PFSK-1 (cell line): Measurements from ENCODE around the gene CASD1.

Experiments
- FOXP2 ChIP-seq: optimal IDR thresholded peaks from 2 replicates; pipeline ENCODE3; 2011; ENCODE audit warnings: borderline replicate concordance, control low read depth, inconsistent platforms; ENCODE audit not compliant: insufficient read depth; ENCODE audit errors: extremely low read length, extremely low read depth
- POLR2AphosphoS5 ChIP-seq: IDR thresholded peaks from 2 replicates; pipeline ENCODE4 v1.6.1; 2012; ENCODE audit warnings: low read depth, mild to moderate bottlenecking, control low read depth, low read length, moderate library complexity
- SIN3A ChIP-seq: IDR thresholded peaks from 2 replicates; pipeline ENCODE4 v1.6.1; 2012; ENCODE audit warnings: mild to moderate bottlenecking, low read length, moderate library complexity, borderline replicate concordance; ENCODE audit not compliant: insufficient read depth
- TAF1 ChIP-seq: IDR thresholded peaks from 2 replicates; pipeline ENCODE4 v1.6.1; 2012; ENCODE audit warnings: low read length, control low read depth, borderline replicate concordance; ENCODE audit not compliant: insufficient read depth
- TF ChIP-seq, protein P1 (sequence below), 2 experiments: IDR thresholded peaks; 2 replicates each; pipeline versions ENCODE4 v1.6.1 to v1.8.0; 2011 to 2012; ENCODE audit warnings: low read depth in 2 of 2, low read length in 2 of 2, control low read depth in 1 of 2, inconsistent platforms in 1 of 2, mild to moderate bottlenecking in 1 of 2, moderate library complexity in 1 of 2; ENCODE audit not compliant: insufficient read depth in 1 of 2

Gene CASD1

DNA sequence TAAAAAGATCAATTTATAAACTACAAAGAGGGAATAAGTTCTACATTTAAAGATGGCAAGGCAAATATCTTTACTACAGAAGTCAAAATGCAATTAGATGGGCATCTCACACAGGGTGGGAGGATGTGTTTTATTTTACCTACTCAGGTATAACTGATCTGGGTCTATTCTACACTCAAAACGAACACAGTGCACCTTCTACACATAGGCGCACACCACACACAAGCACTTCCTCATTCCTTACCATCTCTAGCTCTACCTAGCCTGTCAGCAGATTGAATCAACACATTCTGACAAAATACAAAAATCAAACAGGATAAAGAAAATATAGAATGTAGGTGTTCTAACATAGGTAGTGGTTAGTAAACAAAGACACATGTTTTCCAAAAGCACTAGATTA is 81.6 kb downstream of the CASD1 start:
- TF ChIP-seq FOXP2 (no peak), SIN3A (no peak)

DNA sequence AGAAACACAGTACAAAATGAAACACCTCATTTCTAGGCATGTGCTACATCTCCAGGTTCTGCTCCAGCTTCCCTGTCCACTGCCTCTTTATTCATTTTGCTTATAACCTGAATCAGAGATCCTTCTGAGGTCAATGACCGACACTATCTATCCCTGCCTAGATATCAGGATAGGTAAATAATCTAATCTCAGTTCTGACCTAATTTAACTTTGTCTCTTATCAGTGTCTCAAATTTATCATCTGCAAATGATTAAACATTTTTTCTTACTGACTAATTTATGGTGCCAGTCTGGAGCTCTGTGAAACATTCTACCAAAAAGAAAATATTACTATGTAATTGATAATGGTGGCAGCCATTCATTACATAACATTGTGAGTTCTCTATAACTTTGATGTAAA is 85.3 kb downstream of the CASD1 start:
- TF ChIP-seq SIN3A (no peak), FOXP2 (no peak), TAF1 (no peak), POLR2AphosphoS5 (no peak)
- TF ChIP-seq, protein P1, sequence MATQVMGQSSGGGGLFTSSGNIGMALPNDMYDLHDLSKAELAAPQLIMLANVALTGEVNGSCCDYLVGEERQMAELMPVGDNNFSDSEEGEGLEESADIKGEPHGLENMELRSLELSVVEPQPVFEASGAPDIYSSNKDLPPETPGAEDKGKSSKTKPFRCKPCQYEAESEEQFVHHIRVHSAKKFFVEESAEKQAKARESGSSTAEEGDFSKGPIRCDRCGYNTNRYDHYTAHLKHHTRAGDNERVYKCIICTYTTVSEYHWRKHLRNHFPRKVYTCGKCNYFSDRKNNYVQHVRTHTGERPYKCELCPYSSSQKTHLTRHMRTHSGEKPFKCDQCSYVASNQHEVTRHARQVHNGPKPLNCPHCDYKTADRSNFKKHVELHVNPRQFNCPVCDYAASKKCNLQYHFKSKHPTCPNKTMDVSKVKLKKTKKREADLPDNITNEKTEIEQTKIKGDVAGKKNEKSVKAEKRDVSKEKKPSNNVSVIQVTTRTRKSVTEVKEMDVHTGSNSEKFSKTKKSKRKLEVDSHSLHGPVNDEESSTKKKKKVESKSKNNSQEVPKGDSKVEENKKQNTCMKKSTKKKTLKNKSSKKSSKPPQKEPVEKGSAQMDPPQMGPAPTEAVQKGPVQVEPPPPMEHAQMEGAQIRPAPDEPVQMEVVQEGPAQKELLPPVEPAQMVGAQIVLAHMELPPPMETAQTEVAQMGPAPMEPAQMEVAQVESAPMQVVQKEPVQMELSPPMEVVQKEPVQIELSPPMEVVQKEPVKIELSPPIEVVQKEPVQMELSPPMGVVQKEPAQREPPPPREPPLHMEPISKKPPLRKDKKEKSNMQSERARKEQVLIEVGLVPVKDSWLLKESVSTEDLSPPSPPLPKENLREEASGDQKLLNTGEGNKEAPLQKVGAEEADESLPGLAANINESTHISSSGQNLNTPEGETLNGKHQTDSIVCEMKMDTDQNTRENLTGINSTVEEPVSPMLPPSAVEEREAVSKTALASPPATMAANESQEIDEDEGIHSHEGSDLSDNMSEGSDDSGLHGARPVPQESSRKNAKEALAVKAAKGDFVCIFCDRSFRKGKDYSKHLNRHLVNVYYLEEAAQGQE (IDR thresholded peaks at IDR 0.05; ENCODE audit: insufficient read depth in 1 of 2, low read depth in 2 of 2, low read length in 2 of 2), result no peak

DNA sequence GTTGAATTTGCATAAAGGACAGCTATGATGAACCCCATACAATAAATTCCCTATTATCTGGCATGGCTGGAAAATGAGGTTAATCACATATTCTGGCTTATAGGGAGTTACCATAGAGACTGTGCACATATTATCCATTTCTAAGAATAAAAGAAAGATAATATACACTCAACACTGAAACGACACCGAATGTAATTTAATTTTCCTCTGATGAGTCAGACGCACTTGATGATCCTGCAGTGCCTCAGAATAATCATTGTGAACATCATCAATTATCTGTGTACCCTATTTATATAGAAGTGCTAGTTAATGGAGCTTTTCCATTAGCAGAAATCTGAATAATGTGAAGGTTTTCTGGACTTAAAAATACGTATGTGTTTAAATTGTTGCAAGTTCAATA is 86.1 kb downstream of the CASD1 start:
- TF ChIP-seq FOXP2 (no peak), SIN3A (no peak)

DNA sequence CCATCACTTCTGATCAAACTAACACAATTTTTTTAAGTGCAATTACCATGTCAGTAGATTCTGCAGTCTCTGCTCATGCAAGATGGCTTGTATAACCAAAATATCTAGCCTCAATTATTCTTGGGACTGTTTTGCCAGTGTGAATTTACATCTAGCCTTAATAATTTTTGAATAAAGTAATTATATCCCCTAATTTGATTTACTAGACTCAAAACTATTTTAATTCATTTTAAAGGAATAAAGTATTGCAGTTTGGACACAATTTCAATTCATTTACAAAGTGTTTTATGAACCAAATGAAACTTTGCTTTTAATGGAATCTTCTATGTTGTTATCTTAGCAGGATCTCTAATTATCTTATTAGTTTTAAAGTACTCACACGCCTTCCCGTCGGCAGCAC is 90.7 kb downstream of the CASD1 start:
- TF ChIP-seq SIN3A (no peak), POLR2AphosphoS5 (no peak), TAF1 (no peak), FOXP2 (no peak)
- TF ChIP-seq, protein P1 (IDR thresholded peaks at IDR 0.05; ENCODE audit: insufficient read depth in 1 of 2, low read depth in 2 of 2, low read length in 2 of 2), result no peak

DNA sequence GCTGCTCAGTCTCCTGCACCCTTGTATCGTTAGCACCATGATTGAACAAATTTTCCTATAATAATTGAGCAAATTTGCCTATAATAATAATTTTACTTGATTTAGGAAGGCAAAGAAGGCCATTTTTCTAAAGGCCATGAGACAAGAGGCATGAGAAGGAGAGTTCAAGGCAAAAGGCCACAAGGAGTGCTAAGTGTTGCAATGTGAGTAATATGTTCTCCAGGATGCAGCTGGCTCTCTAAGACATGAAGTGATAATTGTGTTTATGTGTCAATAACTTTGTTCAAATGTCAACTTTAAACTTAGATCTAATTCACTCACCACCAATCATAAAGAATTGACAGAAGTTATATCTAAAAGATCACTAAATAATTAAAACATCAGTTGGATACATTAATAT is 92.6 kb downstream of the CASD1 start:
- TF ChIP-seq FOXP2, result no peak
- TF ChIP-seq TAF1, result no peak
- TF ChIP-seq SIN3A, result no peak
- no peak for TF ChIP-seq POLR2AphosphoS5
- TF ChIP-seq, protein P1 (IDR thresholded peaks at IDR 0.05; ENCODE audit: insufficient read depth in 1 of 2, low read depth in 2 of 2, low read length in 2 of 2), result no peak

DNA sequence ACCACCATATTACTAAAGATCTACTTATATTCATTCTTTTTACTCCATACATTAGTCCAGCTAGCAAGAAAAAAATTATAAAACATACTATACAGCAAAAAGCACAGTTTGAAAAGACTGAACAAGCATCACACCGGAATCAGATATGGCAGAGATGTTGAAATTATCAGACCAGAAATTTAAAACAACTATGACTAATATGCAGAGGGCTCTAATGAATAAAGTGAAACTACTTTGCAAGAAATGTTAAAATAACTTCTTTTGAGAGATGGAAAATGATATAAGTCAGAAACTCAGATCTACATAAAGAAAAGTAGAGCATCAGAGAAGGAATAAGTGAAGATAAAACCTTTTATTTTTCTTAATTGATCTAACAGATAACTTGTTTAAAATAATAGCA is 95.4 kb downstream of the CASD1 start:
- TF ChIP-seq TAF1, result no peak
- no peak for TF ChIP-seq SIN3A
- TF ChIP-seq, protein P1 (IDR thresholded peaks at IDR 0.05; ENCODE audit: insufficient read depth in 1 of 2, low read depth in 2 of 2, low read length in 2 of 2), result no peak
- TF ChIP-seq FOXP2, result no peak
- no peak for TF ChIP-seq POLR2AphosphoS5
